Cardiac muscle cell (in vitro differentiated cells and primary cell): ENCODE measurements around the gene NAP1L4. TPM values are rescaled to one million over a fixed set of nuclear protein-coding genes. Genes with fewer than 3 reads are reported as not detected.
"Not testable (repeated sequence)": the region's sequence is repeated elsewhere in the genome, so short reads cannot be mapped to it uniquely, and the experiment has no call there.

Source experiments
- DNase-seq, 2 donors: peaks; one replicate each; pipeline versions ENCODE4 v3.0.0 to v3.0.0-alpha.2; 2010 to 2017; ENCODE audit warnings: low read depth in 1 of 2, low spot score in 1 of 2
- H3K27ac ChIP-seq: fragments of 200-600 bp; sonication (generic); 2 replicates; pipeline ENCODE4 v1.5.1; 2016
- H3K27me3 ChIP-seq: fragments of 200-600 bp; sonication (generic); 2 replicates; pipeline ENCODE4 v1.6.0; 2016; ENCODE audit warnings: control low read depth
- H3K36me3 ChIP-seq: fragments of 200-600 bp; sonication (generic); 2 replicates; pipeline ENCODE4 v1.5.1; 2016; ENCODE audit warnings: control low read depth
- H3K4me1 ChIP-seq: fragments of 200-600 bp; sonication (generic); 2 replicates; pipeline ENCODE4 v1.8.1; 2017; ENCODE audit warnings: low read depth, mild to moderate bottlenecking, mixed run types
- H3K4me3 ChIP-seq: fragments of 200-600 bp; sonication (generic); 2 replicates; pipeline ENCODE4 v1.5.1; 2016; ENCODE audit warnings: mild to moderate bottlenecking
- H3K9me3 ChIP-seq: fragments of 200-600 bp; sonication (generic); 2 replicates; pipeline ENCODE4 v1.5.1; 2017; ENCODE audit warnings: low read depth, mild to moderate bottlenecking, control low read depth
- CTCF ChIP-seq: IDR thresholded peaks from 2 replicates; pipeline ENCODE4 v1.5.1; 2012; ENCODE audit warnings: low read depth, mild to moderate bottlenecking, low read length
- polyA plus RNA-seq: library from polyadenylated mRNA; unstranded; fragments of >200 nt; fragmentation: Nextera tagmentation; extraction: Ambion mirVana; gene quantifications from 2 replicates; pipeline ENCODE4 v1.2.1, GENCODE V29; 2016
- total RNA-seq: library from RNA; depleted of rRNA; stranded (reverse); fragments of >200 nt; gene quantifications from 2 replicates; pipeline ENCODE4 v1.2.3, GENCODE V29; 2016

The NAP1L4 gene
- total and polyA plus RNA-seq, 2 experiments from 2014 or later = 132 to 254 TPM

- no peak overlapping the region for H3K4me3 ChIP-seq
- H3K36me3 ChIP-seq = no peaks in the 10 kb centered on the region
- TF ChIP-seq CTCF = no peak
- no peak for DNase-seq
- H3K27ac ChIP-seq = no peak overlapping the region
- no peaks in the 10 kb centered on the region for H3K4me1 ChIP-seq
- no peaks in the 10 kb centered on the region for H3K9me3 ChIP-seq
- peaks cover 34% of the 10 kb centered on the region for H3K27me3 ChIP-seq
Observed at GRCh38 chr11:2908130-2908529, 84.0 kb downstream of the NAP1L4 start.

- not testable (repeated sequence) for H3K36me3 ChIP-seq, H3K9me3 ChIP-seq, H3K4me3 ChIP-seq, H3K4me1 ChIP-seq, DNase-seq, H3K27ac ChIP-seq
- peaks cover 28% of the 10 kb centered on the region for H3K27me3 ChIP-seq
Observed at GRCh38 chr11:2905299-2905698, 86.8 kb downstream of the NAP1L4 start.

- peaks cover 19% of the 10 kb centered on the region for H3K27me3 ChIP-seq
- no peaks in the 10 kb centered on the region for H3K9me3 ChIP-seq
- peaks cover 4% of the 10 kb centered on the region for H3K4me1 ChIP-seq
- no peak overlapping the region for H3K4me3 ChIP-seq
- no peaks in the 10 kb centered on the region for H3K36me3 ChIP-seq
- TF ChIP-seq CTCF = no peak
- DNase-seq = no peak
- no peak overlapping the region for H3K27ac ChIP-seq
Observed at GRCh38 chr11:2904153-2905052, 87.7 kb downstream of the NAP1L4 start.

- Histone ChIP-seq H3K9me3 (no peaks in the 10 kb centered on the region), H3K27ac (no peak overlapping the region), H3K36me3 (no peaks in the 10 kb centered on the region), H3K4me1 (peaks cover 4% of the 10 kb centered on the region), H3K4me3 (no peak overlapping the region), H3K27me3 (peaks cover 12% of the 10 kb centered on the region)
- no peak for DNase-seq
- no peak for TF ChIP-seq CTCF
Observed at GRCh38 chr11:2903672-2904011, 88.5 kb downstream of the NAP1L4 start.

DNA sequence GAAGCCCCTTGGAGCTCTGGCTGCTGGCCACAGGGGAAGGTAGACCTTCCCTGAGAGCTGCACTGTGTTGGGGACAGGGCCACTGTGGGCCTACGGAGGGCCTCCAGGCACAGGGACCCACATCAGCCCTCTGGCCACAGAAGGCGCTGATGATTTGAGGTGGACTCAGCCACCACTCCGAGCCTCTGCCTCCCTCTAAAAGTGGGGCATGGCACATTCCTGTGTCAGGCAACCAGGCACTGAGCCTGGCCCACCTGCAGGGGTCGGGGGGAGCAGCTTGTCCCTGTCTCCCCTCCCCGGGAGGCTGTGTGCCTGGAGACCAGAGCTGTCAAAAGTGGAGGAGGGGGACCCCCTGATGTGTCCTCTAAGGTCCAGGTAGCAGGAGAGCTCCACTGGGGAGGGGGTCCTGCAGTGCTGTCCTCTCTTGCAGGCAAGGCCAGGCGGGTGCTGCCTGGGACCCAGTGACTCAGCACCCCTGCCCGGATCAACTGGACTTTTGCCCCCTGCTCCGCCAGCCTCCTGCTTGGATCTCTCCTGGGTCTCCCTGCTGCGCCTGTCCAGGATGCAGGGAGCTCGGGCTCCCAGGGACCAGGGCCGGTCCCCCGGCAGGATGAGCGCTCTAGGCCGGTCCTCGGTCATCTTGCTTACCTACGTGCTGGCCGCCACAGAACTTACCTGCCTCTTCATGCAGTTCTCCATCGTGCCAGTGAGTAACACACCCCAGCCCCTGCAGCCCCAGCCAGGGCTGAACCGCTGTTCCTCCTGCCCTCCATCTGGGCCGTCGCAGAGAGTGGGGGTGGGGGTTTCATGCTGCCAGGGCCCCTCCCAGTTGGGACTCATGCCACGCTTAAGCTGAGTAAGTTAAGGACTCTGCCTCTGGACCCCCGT is 89.1 kb downstream of the NAP1L4 start:
- Histone ChIP-seq H3K9me3 (no peaks in the 10 kb centered on the region), H3K36me3 (no peaks in the 10 kb centered on the region), H3K27ac (no peak overlapping the region), H3K4me1 (peaks cover 4% of the 10 kb centered on the region), H3K27me3 (peaks cover 6% of the 10 kb centered on the region), H3K4me3 (peak overlapping the region; percentile 68)
- DNase-seq = no peak
- no peak for TF ChIP-seq CTCF
